ENCODE measurements around the gene IL22RA1.

The IL22RA1 gene

GRCh38 chr1:24124980-24125379 lies 18.0 kb downstream of the IL22RA1 start:
- H2AFZ ChIP-seq (ENCODE audit: low read depth, low read length, severe bottlenecking), result no peak overlapping the region
- no peaks in the 10 kb centered on the region for H3K36me3 ChIP-seq (ENCODE audit: low read length)
- no peak overlapping the region for H3K4me3 ChIP-seq (ENCODE audit: insufficient read depth, low read length, poor library complexity, severe bottlenecking)
- no peak overlapping the region for H3K9ac ChIP-seq (ENCODE audit: low read length)
- H3K27ac ChIP-seq (ENCODE audit: low read depth, low read length), result no peak overlapping the region
- H3F3A ChIP-seq (ENCODE audit: insufficient read depth), result no peaks in the 10 kb centered on the region
- H3K27me3 ChIP-seq (ENCODE audit: low read length), result no peaks in the 10 kb centered on the region
- no peaks in the 10 kb centered on the region for H3K9me2 ChIP-seq (replicated peaks; ENCODE audit: insufficient read depth, low read length)
- no peak overlapping the region for H3K4me2 ChIP-seq (ENCODE audit: low read depth, low read length, poor library complexity, severe bottlenecking)
- no peaks in the 10 kb centered on the region for H3K79me2 ChIP-seq (ENCODE audit: insufficient read depth, low read length)
- H4K20me1 ChIP-seq (ENCODE audit: low read depth, low read length), result no peaks in the 10 kb centered on the region
- TF ChIP-seq CTCF (IDR thresholded peaks at IDR 0.05; ENCODE audit: insufficient read depth, low read length, poor library complexity, severe bottlenecking) (no peak), EZH2phosphoT487 (conservative IDR thresholded peaks at IDR 0.05; ENCODE audit: low read length) (no peak)
- no peaks in the 10 kb centered on the region for H3K9me3 ChIP-seq (ENCODE audit: insufficient read depth, low read length)

- H3K4me2 ChIP-seq (ENCODE audit: low read depth, low read length, poor library complexity, severe bottlenecking), result no peak overlapping the region
- no peak overlapping the region for H2AFZ ChIP-seq (ENCODE audit: low read depth, low read length, severe bottlenecking)
- H3K9me3 ChIP-seq (ENCODE audit: insufficient read depth, low read length), result no peaks in the 10 kb centered on the region
- no peak overlapping the region for H3K27ac ChIP-seq (ENCODE audit: low read depth, low read length)
- no peaks in the 10 kb centered on the region for H4K20me1 ChIP-seq (ENCODE audit: low read depth, low read length)
- no peak overlapping the region for H3K9ac ChIP-seq (ENCODE audit: low read length)
- no peak overlapping the region for H3K4me3 ChIP-seq (ENCODE audit: insufficient read depth, low read length, poor library complexity, severe bottlenecking)
- no peaks in the 10 kb centered on the region for H3F3A ChIP-seq (ENCODE audit: insufficient read depth)
- H3K9me2 ChIP-seq (replicated peaks; ENCODE audit: insufficient read depth, low read length), result no peaks in the 10 kb centered on the region
- H3K79me2 ChIP-seq (ENCODE audit: insufficient read depth, low read length), result no peaks in the 10 kb centered on the region
- H3K36me3 ChIP-seq (ENCODE audit: low read length), result no peaks in the 10 kb centered on the region
- TF ChIP-seq EZH2phosphoT487 (conservative IDR thresholded peaks at IDR 0.05; ENCODE audit: low read length), result no peak
- TF ChIP-seq CTCF (IDR thresholded peaks at IDR 0.05; ENCODE audit: insufficient read depth, low read length, poor library complexity, severe bottlenecking), result no peak
- H3K27me3 ChIP-seq (ENCODE audit: low read length), result no peaks in the 10 kb centered on the region
These were observed 19.3 kb downstream of the IL22RA1 start for GRCh38 chr1:24123611-24124010.

DNA sequence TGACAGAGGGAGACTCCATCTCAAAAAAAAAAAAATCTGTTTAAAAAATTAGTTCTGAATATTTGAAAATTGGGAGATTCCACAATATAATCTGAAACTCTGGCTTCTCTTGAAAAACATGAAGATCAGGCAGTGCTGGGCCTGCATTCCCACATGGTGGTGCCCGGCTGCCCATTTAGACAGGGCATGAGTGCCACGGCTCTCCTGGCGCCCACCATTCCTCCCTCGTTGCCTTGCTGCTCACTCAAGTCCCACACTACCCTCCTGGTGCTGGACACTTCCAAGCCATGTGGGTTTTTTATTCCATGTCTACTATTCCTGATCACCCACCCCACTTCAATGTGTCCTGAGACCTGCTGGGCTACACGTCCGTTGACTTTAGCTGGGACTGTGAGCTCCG lies 20.2 kb downstream of the IL22RA1 start:
- Histone ChIP-seq H2AFZ (ENCODE audit: low read depth, low read length, severe bottlenecking) (no peak overlapping the region), H3K36me3 (ENCODE audit: low read length) (no peaks in the 10 kb centered on the region), H3K4me2 (ENCODE audit: low read depth, low read length, poor library complexity, severe bottlenecking) (no peak overlapping the region), H3K4me3 (ENCODE audit: insufficient read depth, low read length, poor library complexity, severe bottlenecking) (no peak overlapping the region), H3K9ac (ENCODE audit: low read length) (no peak overlapping the region), H3K9me3 (ENCODE audit: insufficient read depth, low read length) (no peaks in the 10 kb centered on the region), H3K27ac (ENCODE audit: low read depth, low read length) (no peak overlapping the region), H4K20me1 (ENCODE audit: low read depth, low read length) (no peaks in the 10 kb centered on the region), H3K9me2 (replicated peaks; ENCODE audit: insufficient read depth, low read length) (no peaks in the 10 kb centered on the region), H3K79me2 (ENCODE audit: insufficient read depth, low read length) (no peaks in the 10 kb centered on the region), H3F3A (ENCODE audit: insufficient read depth) (no peaks in the 10 kb centered on the region), H3K27me3 (ENCODE audit: low read length) (no peaks in the 10 kb centered on the region)
- TF ChIP-seq EZH2phosphoT487 (conservative IDR thresholded peaks at IDR 0.05; ENCODE audit: low read length) (no peak), CTCF (IDR thresholded peaks at IDR 0.05; ENCODE audit: insufficient read depth, low read length, poor library complexity, severe bottlenecking) (no peak)
